Common myeloid progenitor, CD34-positive (primary cell): Measurements from ENCODE around the gene CRTC1.

Source experiments
- CTCF ChIA-PET: fragments of 350-600 bp; sonication (Branson Sonifier 250); formaldehyde crosslinking; loops from one replicate; lab custom pipeline; 2021; ENCODE audit warnings: antibody characterized with exemption; lab: Charles Lee
- POLR2A ChIA-PET: fragments of 350-600 bp; sonication (Branson Sonifier 250); formaldehyde crosslinking; loops from one replicate; lab custom pipeline; 2021; ENCODE audit warnings: antibody characterized with exemption; lab: Charles Lee
- DNase-seq, 3 donors: peaks; one replicate each; pipeline versions ENCODE4 v3.0.0 to v3.0.0-alpha.2; 2013
- H3K27ac ChIP-seq, 2 experiments: 1 replicate in 1 of 2; 2 replicates in 1 of 2; pipeline ENCODE4 v1.7.0; 2013; ENCODE audit warnings: inconsistent platforms in 2 of 2, low read length in 2 of 2, mild to moderate bottlenecking in 2 of 2, low read depth in 1 of 2, moderate library complexity in 1 of 2; ENCODE audit not compliant: severe bottlenecking in 2 of 2, insufficient read depth in 1 of 2, poor library complexity in 1 of 2
- H3K27me3 ChIP-seq, 5 experiments: replicated peaks in 2 of 5; 1 replicate in 3 of 5; 2 replicates in 2 of 5; pipeline versions ENCODE4 v1.6.1 to v1.7.0; 2013; ENCODE audit warnings: low read length in 4 of 5, mild to moderate bottlenecking in 2 of 5, moderate library complexity in 2 of 5, inconsistent platforms in 1 of 5; ENCODE audit not compliant: insufficient read depth in 5 of 5, control insufficient read depth in 4 of 5
- H3K36me3 ChIP-seq, 4 experiments: 1 replicate in 2 of 4; 2 replicates in 2 of 4; pipeline versions ENCODE4 v1.6.1 to v1.7.0; 2013; ENCODE audit warnings: low read length in 3 of 4, control low read depth in 1 of 4, mild to moderate bottlenecking in 1 of 4; ENCODE audit not compliant: control insufficient read depth in 4 of 4, insufficient read depth in 4 of 4
- H3K4me1 ChIP-seq, 4 experiments: 1 replicate in 3 of 4; 2 replicates in 1 of 4; pipeline versions ENCODE4 v1.6.1 to v1.7.1; 2013; ENCODE audit warnings: low read length in 3 of 4, mild to moderate bottlenecking in 3 of 4, control low read depth in 1 of 4, inconsistent platforms in 1 of 4, moderate library complexity in 1 of 4; ENCODE audit not compliant: control insufficient read depth in 4 of 4, insufficient read depth in 4 of 4; ENCODE audit errors: control extremely low read depth in 1 of 4
- H3K4me3 ChIP-seq, 7 experiments: 1 replicate in 4 of 7; 2 replicates in 3 of 7; pipeline versions ENCODE4 v1.5.1 to v1.7.0; 2013; ENCODE audit warnings: mild to moderate bottlenecking in 7 of 7, low read length in 6 of 7, moderate library complexity in 6 of 7, inconsistent platforms in 2 of 7, low read depth in 2 of 7, control low read depth in 1 of 7; ENCODE audit not compliant: insufficient read depth in 4 of 7, control insufficient read depth in 1 of 7; ENCODE audit errors: extremely low read depth in 1 of 7
- H3K9me3 ChIP-seq, 5 experiments: 1 replicate in 4 of 5; 2 replicates in 1 of 5; pipeline versions ENCODE4 v1.6.1 to v1.7.1; 2013; ENCODE audit warnings: low read length in 4 of 5, mild to moderate bottlenecking in 2 of 5, inconsistent platforms in 1 of 5, low read depth in 1 of 5, moderate library complexity in 1 of 5; ENCODE audit not compliant: control insufficient read depth in 4 of 5, insufficient read depth in 2 of 5; ENCODE audit errors: control extremely low read depth in 1 of 5
- WGBS: methylation state at CpG from one replicate; pipeline ENCODE4 v1.1.5; 2013; ENCODE audit not compliant: insufficient coverage; 5-methylcytosine and 5-hydroxymethylcytosine counted together

Gene CRTC1

DNA sequence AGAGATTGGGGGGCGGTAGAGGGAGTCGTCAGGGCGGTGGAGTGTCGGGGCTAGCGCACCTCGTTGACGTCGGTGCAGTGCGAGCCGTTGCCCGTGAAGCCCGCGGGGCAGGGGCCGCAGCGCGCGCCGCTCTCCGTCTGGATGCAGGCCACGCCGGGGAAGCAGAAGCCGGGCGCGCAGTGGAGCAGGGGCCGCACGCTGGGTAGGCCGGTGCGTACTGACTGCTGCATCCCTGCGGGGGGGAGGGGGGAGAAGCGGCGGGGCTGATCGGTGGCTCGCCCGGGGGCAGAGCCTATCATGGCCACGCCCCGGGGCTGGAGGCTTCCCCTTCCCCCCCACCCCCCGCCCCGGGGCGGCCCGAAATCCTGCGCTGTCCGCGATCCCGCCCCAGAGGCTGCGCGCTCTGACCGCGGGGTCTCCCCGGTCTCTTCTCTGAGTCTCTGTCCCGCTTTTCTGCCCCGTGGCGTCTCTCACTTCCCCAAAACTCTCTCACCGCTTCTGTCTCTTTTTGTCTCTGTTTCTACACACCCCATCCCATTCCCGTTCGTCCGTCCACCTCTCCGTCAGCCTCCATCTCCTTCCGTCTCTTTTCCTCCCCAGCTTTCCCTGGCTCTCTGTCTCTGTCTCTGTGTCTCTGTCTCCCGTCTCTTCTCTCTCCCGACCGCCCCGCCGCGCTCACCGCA, 106.5 kb downstream of the CRTC1 start:
- WGBS: under 1% methylated on average over 44 of the region's 65 CpGs
- DNase-seq: peak; percentile 33 to 69 (median 61)
- H3K4me3 ChIP-seq: peak overlapping the region in 3 of 7 experiments; percentile 42 to 58 (median 46)
- ChIA-PET CTCF (no interaction called here), POLR2A (interaction anchor here (1.3 kb wide), 1 partner anchor 42 kb away, joined by 4 read pairs; the partner anchor contains the start of gene UPF1)
- H3K9me3 ChIP-seq: peaks cover 0 to 2% (median 0%) of the 10 kb centered on the region in 5 experiments
- H3K27ac ChIP-seq: no peak overlapping the region
- peaks cover 0 to 96% (median 43%) of the 10 kb centered on the region in 5 experiments for H3K27me3 ChIP-seq
- H3K36me3 ChIP-seq: no peaks in the 10 kb centered on the region
- H3K4me1 ChIP-seq: peaks cover 0 to 43% (median 30%) of the 10 kb centered on the region in 4 experiments

DNA sequence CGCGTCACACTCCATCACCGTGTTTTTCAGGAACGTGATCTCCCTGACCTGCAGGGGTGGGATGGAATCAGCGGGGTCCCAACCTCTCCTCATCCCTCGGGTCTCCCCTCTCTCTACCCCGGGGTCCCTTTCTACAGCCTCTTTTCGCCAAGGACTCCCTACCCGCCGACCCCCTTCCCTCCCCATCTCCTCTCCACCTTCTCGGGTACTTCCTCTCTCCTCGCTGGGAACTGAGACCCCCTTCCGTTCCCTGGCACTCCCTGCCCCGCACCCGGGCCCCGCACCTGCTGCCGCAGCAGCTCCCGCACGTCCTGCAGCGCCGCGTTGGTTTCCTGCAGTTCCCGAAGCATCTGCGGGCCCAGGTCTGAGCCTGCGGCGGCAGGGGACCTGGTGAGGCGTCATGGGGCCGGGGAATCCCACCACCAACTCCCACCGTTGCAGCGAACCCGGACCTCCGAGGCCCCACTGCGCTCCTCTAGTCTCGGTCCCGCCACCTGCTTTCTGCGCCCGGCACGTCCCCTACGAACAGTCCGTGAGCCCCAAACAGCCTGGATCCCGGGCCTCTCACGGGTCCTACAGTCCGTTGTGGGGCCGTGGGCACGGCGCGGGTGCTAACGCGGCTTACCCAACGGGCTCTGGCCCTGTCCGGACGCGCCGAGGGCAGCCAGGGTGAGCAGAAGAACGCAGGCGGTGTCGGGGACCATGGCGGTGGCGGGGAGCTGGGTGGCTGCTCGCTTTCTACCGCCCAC, 107.3 kb downstream of the CRTC1 start, which contains the start of gene COMP:
Gene COMP, minus strand, starts transcription at position 740 of the 749 bp plus-strand sequence. Its CDS starts 36 bp downstream, at position 704.
- peaks cover 0 to 41% (median 27%) of the 10 kb centered on the region in 4 experiments for H3K4me1 ChIP-seq
- 2% methylated on average over 53 of the region's 61 CpGs for WGBS
- DNase-seq: peak in 2 of 3 donors; percentile 43 to 44
- CTCF ChIA-PET: no interaction called here
- peak within 1 kb of the TSS in 3 of 7 experiments; percentile 42 to 58 (median 46) for H3K4me3 ChIP-seq
- peaks cover 0 to 2% (median 0%) of the 10 kb centered on the region in 5 experiments for H3K9me3 ChIP-seq
- POLR2A ChIA-PET: interaction anchor here (0.7 kb wide), 1 partner anchor 210 kb away, joined by 3 read pairs; no protein-coding TSS in a partner anchor
- H3K36me3 ChIP-seq: no peaks in the 10 kb centered on the region
- H3K27ac ChIP-seq: no peak within 1 kb of the TSS
- peaks cover 0 to 97% (median 47%) of the 10 kb centered on the region in 5 experiments for H3K27me3 ChIP-seq

DNA sequence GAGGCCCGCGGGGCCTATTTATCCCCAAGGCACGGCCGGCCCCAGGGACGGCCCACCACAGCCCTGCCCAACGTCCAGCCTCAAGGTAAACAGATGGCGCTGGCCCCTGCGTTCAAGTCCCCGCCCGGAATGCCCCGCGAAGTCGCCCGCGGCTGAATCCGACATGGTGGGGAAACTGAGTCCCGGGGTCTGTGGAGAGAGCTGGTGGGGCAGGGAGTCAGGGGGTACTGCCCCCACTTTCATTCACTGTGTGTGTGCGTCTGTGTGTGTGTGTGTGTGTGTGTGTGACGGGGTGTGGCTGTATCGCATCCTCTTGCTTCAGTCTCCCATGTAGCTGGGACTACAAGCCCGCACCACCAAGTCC, 107.8 kb downstream of the CRTC1 start:
- POLR2A ChIA-PET: interaction anchor here (0.7 kb wide), 1 partner anchor 211 kb away, joined by 3 read pairs; no protein-coding TSS in a partner anchor
- H3K27ac ChIP-seq: no peak overlapping the region
- 0% methylated on average over 4 of the region's 21 CpGs for WGBS
- CTCF ChIA-PET: no interaction called here
- no peak for DNase-seq
- peaks cover 0 to 41% (median 26%) of the 10 kb centered on the region in 4 experiments for H3K4me1 ChIP-seq
- H3K36me3 ChIP-seq: no peaks in the 10 kb centered on the region
- peaks cover 0 to 97% (median 50%) of the 10 kb centered on the region in 5 experiments for H3K27me3 ChIP-seq
- peaks cover 0 to under 1% (median 0%) of the 10 kb centered on the region in 5 experiments for H3K9me3 ChIP-seq
- peak overlapping the region in 1 of 7 experiments; percentile 4 for H3K4me3 ChIP-seq

DNA sequence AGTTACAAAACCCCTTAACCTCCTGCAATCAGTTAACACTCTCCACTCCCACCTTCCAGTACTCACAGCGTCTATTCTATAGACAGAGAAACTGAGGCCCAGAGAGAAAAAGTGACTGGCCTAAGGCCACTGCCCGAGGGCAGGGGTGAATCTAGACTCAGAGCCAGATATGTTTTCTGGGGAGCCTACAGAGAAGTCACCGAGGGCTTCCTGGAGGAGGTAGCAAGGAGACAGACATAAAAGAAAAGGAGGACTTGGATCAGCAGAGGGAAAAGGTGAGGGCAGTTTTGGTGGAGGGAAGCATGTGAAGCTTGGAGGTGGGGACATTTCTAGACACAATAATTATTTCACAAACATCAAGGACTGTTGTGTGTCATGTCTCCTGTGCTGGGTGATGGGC, 109.2 kb downstream of the CRTC1 start:
- POLR2A ChIA-PET: no interaction called here
- no peak for DNase-seq
- peaks cover 0 to 37% (median 22%) of the 10 kb centered on the region in 4 experiments for H3K4me1 ChIP-seq
- no peak overlapping the region for H3K4me3 ChIP-seq
- no peak overlapping the region for H3K27ac ChIP-seq
- CTCF ChIA-PET: no interaction called here
- no peaks in the 10 kb centered on the region for H3K36me3 ChIP-seq
- peaks cover 0 to 96% (median 46%) of the 10 kb centered on the region in 5 experiments for H3K27me3 ChIP-seq
- H3K9me3 ChIP-seq: no peaks in the 10 kb centered on the region
- WGBS: 100% methylated on average over 3 of the region's 3 CpGs

DNA sequence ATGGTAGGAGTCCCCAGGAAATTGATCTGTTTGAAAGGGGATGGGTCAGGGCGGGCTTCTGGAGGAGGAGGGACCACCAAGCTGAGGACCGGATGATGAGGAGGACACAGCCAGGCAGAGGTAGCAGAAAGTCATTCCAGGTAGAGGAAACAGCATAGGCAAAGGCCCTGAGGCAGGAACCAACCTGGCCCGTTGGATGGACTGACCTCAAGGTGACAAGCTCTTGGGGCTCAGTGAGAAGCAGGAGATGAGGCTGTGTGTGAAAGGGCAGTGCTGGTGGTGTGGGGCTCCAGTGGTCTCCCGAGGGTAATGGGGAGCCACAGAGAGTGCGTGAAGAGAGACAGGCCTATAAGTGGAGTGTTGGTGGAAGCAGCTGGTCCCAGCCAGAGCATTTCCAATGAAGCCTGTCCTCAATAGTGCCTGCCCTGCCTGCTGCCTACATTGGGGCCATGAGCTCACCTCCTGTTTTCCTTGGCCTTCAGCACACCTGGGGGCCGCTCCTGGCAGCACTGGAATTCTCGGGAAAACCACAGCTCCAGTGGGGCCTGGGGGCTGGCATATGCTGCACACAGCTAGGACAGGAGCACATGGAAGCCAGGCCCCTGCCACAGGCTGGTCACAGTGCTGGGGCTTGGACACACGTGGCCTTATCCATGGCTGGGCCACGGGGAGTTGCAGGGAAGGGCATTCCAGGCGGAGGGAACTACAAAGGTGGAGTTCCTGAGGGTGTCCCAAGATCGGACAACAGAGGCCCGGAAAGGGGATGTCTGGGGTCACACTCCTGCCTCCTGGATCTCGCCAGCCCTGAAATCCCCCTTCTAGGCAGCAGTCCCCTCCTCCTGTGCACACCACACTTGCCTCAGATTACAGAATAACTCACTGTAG, 109.9 kb downstream of the CRTC1 start:
- ChIA-PET POLR2A (no interaction called here), CTCF (no interaction called here)
- Histone ChIP-seq H3K27me3 (peaks cover 0 to 97% (median 49%) of the 10 kb centered on the region in 5 experiments), H3K9me3 (no peaks in the 10 kb centered on the region), H3K4me3 (no peak overlapping the region), H3K36me3 (no peaks in the 10 kb centered on the region), H3K4me1 (peaks cover 0 to 32% (median 20%) of the 10 kb centered on the region in 4 experiments), H3K27ac (no peak overlapping the region)
- WGBS: 92% methylated on average over 11 of the region's 13 CpGs
- DNase-seq: no peak

- POLR2A ChIA-PET: no interaction called here
- H3K4me1 ChIP-seq: peaks cover 0 to 26% (median 15%) of the 10 kb centered on the region in 4 experiments
Measured at GRCh38 chr19:18794029-18794313, 110.5 kb downstream of the CRTC1 start.

More at GRCh38 chr19:18794029-18794313, 110.5 kb downstream of the CRTC1 start:
- peaks cover 0 to 97% (median 52%) of the 10 kb centered on the region in 5 experiments for H3K27me3 ChIP-seq
- no peak for DNase-seq
- no peaks in the 10 kb centered on the region for H3K36me3 ChIP-seq
- no peak overlapping the region for H3K4me3 ChIP-seq
- no peaks in the 10 kb centered on the region for H3K9me3 ChIP-seq
- no peak overlapping the region for H3K27ac ChIP-seq
- WGBS: 77% methylated on average over 4 of the region's 5 CpGs
- CTCF ChIA-PET: interaction anchor here (0.6 kb wide), 1 partner anchor 213 kb away, joined by 3 read pairs; no protein-coding TSS in a partner anchor
